Measurements from ENCODE around the gene TBC1D16. TPM values are rescaled to one million over a fixed set of nuclear protein-coding genes. Genes with fewer than 3 reads are reported as not detected.
"Not testable (repeated sequence)": the region's sequence is repeated elsewhere in the genome, so short reads cannot be mapped to it uniquely, and the experiment has no call there.

Gene TBC1D16
- total RNA-seq, 1 donor from 2014 or later, result 46.9 TPM

GRCh38 chr17:79961567-79961966 lies 74.1 kb downstream of the TBC1D16 start:
- intact Hi-C loops (cut with DNase I); ATAC-seq: not testable (repeated sequence)
- DNase-seq (ENCODE audit: low spot score), result peak; percentile 49

GRCh38 chr17:79960788-79961522 lies 74.7 kb downstream of the TBC1D16 start:
- no peak for DNase-seq (ENCODE audit: low spot score)
- intact Hi-C loops (cut with DNase I), result no loop called here
- no peak for ATAC-seq

- ATAC-seq (no peak), DNase-seq (ENCODE audit: low spot score) (no peak)
- intact Hi-C loops (cut with DNase I), result no loop called here
These were observed 76.6 kb downstream of the TBC1D16 start for GRCh38 chr17:79959042-79959441.

DNA sequence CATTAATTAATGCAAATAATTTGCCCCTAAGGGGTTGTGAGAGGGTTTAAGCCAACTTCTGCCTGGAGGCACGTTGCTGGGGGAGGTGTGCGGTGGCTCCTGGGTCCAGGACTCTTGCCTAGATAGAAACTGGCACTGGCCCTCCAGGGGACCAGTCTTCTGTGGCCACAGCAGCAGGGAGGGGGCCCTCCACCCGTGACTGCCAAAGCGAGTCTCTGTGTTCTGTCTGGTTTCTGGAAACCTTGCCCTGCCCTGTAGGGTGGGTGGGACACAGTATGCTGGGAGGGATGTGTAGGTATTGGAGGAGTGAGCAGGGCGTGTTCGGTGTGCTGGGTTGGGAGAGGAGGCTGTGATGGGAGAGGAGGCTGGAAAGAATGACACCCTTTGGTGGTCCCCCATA lies 78.8 kb downstream of the TBC1D16 start:
- peak; percentile 48 for DNase-seq (ENCODE audit: low spot score)
- intact Hi-C loops (cut with DNase I), result no loop called here
- no peak for ATAC-seq

- ATAC-seq; intact Hi-C loops (cut with DNase I): not testable (repeated sequence)
- DNase-seq (ENCODE audit: low spot score), result peak; percentile 12
These were observed 79.3 kb downstream of the TBC1D16 start for GRCh38 chr17:79956441-79956735.

GRCh38 chr17:79955691-79956440 lies 79.8 kb downstream of the TBC1D16 start:
- no peak for ATAC-seq
- intact Hi-C loops (cut with DNase I), result no loop called here
- peak; percentile 45 for DNase-seq (ENCODE audit: low spot score)

DNA sequence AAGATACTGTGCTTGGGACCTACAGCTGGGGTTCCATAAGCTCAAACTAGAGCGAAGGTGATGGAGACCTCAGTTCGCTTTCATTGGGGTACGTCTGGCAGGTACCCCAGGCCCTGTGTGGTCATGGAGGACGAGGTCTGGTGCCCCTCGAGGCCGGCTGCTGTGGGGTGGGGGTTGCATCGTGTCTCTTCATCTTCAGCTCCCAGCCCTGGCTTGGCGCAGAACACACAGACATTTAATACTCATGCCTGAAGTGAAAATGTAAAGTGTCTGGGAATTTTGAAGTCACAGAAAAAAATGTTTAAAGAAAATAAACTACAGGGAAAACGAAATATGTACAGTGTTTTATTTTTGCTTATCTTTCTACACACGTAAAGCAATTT lies 80.5 kb downstream of the TBC1D16 start:
- ATAC-seq (no peak), DNase-seq (ENCODE audit: low spot score) (no peak)
- intact Hi-C loops (cut with DNase I), result no loop called here

GRCh38 chr17:79954281-79955166 lies 81.1 kb downstream of the TBC1D16 start:
- ATAC-seq, result no peak
- no peak for DNase-seq (ENCODE audit: low spot score)
- intact Hi-C loops (cut with DNase I), result no loop called here

DNA sequence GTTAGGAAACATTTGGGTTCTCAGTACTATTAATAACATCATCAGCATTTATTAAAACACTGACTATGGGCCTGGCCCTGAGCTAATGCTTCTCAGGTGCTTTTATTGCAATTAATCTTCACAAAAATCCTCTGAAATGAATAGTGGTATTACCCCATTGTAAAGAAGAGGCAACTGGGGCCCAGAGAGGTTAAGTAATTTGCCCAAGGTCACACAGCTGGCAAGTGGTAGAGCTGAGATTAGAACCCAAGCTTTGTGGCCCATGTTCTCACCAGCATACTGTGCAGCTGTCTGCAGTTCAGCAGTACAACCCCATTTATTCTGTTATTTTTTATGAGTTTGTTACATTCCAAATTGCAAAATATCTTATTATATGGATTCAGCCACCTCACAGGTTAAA lies 82.3 kb downstream of the TBC1D16 start:
- no peak for DNase-seq (ENCODE audit: low spot score)
- ATAC-seq, result no peak
- intact Hi-C loops (cut with DNase I), result no loop called here

- ATAC-seq (no peak), DNase-seq (ENCODE audit: low spot score) (peak; percentile 32)
- intact Hi-C loops (cut with DNase I), result no loop called here
These were observed 82.8 kb downstream of the TBC1D16 start for GRCh38 chr17:79952901-79953300.

GRCh38 chr17:79952265-79952877 lies 83.3 kb downstream of the TBC1D16 start:
- intact Hi-C loops (cut with DNase I), result no loop called here
- DNase-seq (ENCODE audit: low spot score), result peak; percentile 60
- ATAC-seq, result peak; percentile 31

GRCh38 chr17:79951361-79952264 lies 84.1 kb downstream of the TBC1D16 start:
- DNase-seq (ENCODE audit: low spot score), result peak; percentile 70
- peak; percentile 77 for ATAC-seq
- intact Hi-C loops (cut with DNase I), result no loop called here

DNA sequence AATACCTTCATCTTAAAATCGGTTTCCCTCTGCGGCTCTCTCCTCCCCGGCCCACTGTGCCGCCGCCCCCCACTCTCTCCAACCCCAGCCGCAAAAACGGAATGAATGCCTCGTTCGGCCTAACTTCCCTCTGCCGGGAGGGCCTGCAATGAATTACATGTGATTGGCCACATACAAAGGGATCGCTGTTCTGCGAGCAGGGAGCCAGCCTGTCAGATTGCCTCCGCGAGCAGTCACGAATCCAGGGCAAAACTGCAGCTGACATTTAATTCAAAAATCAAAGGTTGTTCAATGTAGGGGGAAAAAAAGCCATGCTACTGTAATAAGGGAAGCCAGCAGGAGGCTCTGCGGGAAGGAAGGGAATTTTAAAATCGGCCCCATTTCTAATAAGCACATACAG lies 84.9 kb downstream of the TBC1D16 start:
- DNase-seq (ENCODE audit: low spot score) (peak; percentile 66), ATAC-seq (peak; percentile 18)
- intact Hi-C loops (cut with DNase I), result no loop called here

GRCh38 chr17:79950306-79950705 lies 85.4 kb downstream of the TBC1D16 start:
- intact Hi-C loops (cut with DNase I), result no loop called here
- ATAC-seq, result no peak
- DNase-seq (ENCODE audit: low spot score), result peak; percentile 66

DNA sequence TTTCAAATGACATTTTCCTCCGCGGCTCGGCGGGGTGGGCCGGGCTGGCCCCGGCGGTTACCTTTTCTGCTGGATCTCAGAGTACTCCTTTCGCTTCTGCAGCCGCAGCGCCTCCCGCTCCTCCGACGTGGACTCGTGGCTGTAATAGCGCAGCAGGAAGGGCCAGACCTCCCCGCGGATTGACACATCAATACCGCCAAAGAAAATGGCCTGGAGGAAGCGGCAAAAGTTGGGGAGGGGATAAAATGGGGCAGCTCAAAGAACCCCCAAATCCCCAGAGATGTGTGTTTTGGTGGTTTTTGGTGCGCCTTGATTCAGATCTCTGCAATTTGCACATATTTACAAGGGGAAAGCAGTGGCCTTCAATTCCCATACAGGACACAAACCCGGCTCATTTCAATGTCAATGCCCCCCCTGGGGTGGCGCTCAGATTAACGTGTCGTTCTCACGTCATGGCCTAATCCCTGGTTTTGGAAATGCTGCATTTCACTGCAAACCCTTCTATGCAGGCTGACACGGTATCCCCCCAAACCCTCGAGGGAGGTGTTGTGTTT lies 85.9 kb downstream of the TBC1D16 start:
- DNase-seq (ENCODE audit: low spot score) (peak; percentile 51), ATAC-seq (no peak)
- intact Hi-C loops (cut with DNase I), result no loop called here

DNA sequence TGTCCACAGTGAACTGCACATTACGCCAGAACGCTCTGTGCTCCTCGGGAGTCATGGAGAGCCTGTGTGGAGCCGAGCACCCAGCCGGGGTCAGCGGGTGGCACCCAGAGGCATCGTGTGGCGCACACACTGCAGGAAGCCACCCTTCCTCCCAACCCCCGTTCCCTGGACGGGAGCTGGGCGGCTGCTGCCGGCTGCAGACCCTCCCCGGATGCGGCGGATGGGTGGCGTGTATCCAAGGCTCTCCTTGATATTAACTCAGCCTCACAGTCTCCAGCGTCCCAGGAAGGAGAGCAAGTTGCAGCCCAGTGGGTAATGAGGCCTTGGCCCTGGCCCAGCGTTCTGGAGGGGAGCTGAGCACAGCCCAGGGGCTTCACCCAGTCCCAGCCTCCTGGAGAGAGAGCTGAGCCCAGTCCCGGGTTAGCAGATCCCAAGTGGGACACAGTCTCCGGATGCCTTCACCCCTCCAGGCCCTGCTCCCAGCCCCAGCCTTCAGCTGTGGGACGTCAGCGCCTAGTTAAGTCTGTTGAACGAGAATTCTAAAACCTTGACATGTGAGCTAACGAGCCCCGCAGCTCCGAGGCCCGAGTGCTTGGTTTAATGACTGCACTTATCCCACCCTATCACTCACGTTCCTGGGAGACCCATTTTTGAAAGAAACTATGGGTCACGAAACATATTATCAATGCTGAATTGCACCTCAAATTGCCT lies 86.6 kb downstream of the TBC1D16 start:
- DNase-seq (ENCODE audit: low spot score) (peak; percentile 61), ATAC-seq (no peak)
- intact Hi-C loops (cut with DNase I), result no loop called here

DNA sequence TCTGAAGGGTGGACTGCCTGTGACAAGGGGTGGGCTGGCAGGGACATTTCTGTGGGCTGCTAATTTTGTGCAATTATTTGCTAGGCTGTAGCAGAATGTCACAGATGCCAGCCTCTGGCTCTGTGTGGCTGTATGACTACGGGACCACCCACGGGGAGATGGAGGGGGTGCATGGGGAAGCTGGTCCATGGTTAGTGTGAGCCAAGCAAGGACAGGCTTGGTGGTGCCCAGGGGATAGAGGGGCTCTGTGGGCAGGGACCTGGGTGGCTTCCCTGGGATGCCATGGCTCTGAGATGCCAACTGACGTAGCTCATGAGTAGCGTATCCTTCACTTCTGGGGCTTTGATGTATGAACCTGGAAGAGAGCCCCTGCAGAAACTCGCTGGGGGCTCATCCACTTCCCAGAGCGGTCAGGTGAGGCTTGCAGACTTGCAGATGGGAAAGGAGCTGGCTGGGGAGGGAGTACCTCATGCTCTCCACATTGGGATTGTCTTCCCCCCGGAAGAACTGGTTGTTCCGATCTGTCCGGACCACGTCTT lies 87.2 kb downstream of the TBC1D16 start:
- intact Hi-C loops (cut with DNase I), result no loop called here
- ATAC-seq, result no peak
- peak; percentile 40 for DNase-seq (ENCODE audit: low spot score)
